Activated CD8-positive, alpha-beta T cell treated with anti-CD3 and anti-CD28 coated beads for 36 hours (primary cell): ENCODE measurements around the gene SKI. TPM values are rescaled to one million over a fixed set of nuclear protein-coding genes. Genes with fewer than 3 reads are reported as not detected.

Experiments
- ATAC-seq: fragments of 200-7000 bp; cut with Tn5 transposase; one replicate; pipeline ENCODE4 v1.10.0; 2021; ENCODE audit warnings: mild to moderate bottlenecking, moderate library complexity
- CTCF ChIA-PET: fragments of 350-600 bp; sonication (Branson Sonifier 250); formaldehyde crosslinking; loops from one replicate; lab custom pipeline; 2021; ENCODE audit warnings: antibody characterized with exemption; lab: Charles Lee
- POLR2A ChIA-PET: fragments of 350-600 bp; sonication (Branson Sonifier 250); formaldehyde crosslinking; loops from one replicate; lab custom pipeline; 2021; ENCODE audit warnings: antibody characterized with exemption; lab: Charles Lee
- DNase-seq: peaks from one replicate; pipeline ENCODE4 v3.0.0-alpha.2; 2020
- H3K27ac Mint-ChIP-seq: one replicate; pipeline ENCODE4 v1.8.0; 2021; ENCODE audit warnings: mild to moderate bottlenecking, mixed read lengths
- H3K27me3 Mint-ChIP-seq: one replicate; pipeline ENCODE4 v1.8.0; 2021; ENCODE audit warnings: mixed read lengths
- H3K36me3 Mint-ChIP-seq: one replicate; pipeline ENCODE4 v1.8.0; 2021; ENCODE audit warnings: low read depth, mixed read lengths
- H3K4me1 Mint-ChIP-seq: one replicate; pipeline ENCODE4 v1.8.0; 2021; ENCODE audit warnings: low read depth, mixed read lengths
- H3K4me3 Mint-ChIP-seq: one replicate; pipeline ENCODE4 v1.8.0; 2021; ENCODE audit warnings: mild to moderate bottlenecking, moderate library complexity, mixed read lengths
- H3K9me3 Mint-ChIP-seq: one replicate; pipeline ENCODE4 v1.8.0; 2021; ENCODE audit warnings: mixed read lengths
- CTCF ChIP-seq: fragments of 200-600 bp; IDR thresholded peaks from one replicate; pipeline ENCODE4 v1.8.0; 2022; ENCODE audit warnings: antibody characterized with exemption, mild to moderate bottlenecking
- intact Hi-C: fragments of 100-400 bp; cut with micrococcal nuclease; formaldehyde crosslinking; loops from one replicate; pipeline ENCODE4 v1.10.0; 2022
- total RNA-seq, 2 experiments: library from RNA; stranded (reverse); gene quantifications; one replicate each; pipeline ENCODE4 v1.2.3, GENCODE V29; 2021

The SKI gene
- total RNA-seq, 2 experiments from 2014 or later, result 27.5 to 28.3 TPM

- Mint-ChIP-seq H3K36me3 (no peaks in the 10 kb centered on the region), H3K27me3 (no peaks in the 10 kb centered on the region), H3K4me1 (no peaks in the 10 kb centered on the region), H3K9me3 (no peaks in the 10 kb centered on the region), H3K27ac (no peak overlapping the region), H3K4me3 (no peak overlapping the region)
- no peak for ATAC-seq
- ChIA-PET CTCF (no interaction called here), POLR2A (no interaction called here)
- intact Hi-C loops, result no loop called here
- no peak for DNase-seq
- no peak for TF ChIP-seq CTCF
Observed at GRCh38 chr1:2337501-2337900, 109.4 kb downstream of the SKI start.

GRCh38 chr1:2339206-2340085, 111.3 kb downstream of the SKI start:
- no peaks in the 10 kb centered on the region for H3K27me3 Mint-ChIP-seq
- intact Hi-C loops, result no loop called here

GRCh38 chr1:2340086-2340917, 112.2 kb downstream of the SKI start:
- no peak for TF ChIP-seq CTCF
- POLR2A ChIA-PET, result no interaction called here
- DNase-seq (no peak), ATAC-seq (no peak)
- intact Hi-C loops, result no loop called here
- Mint-ChIP-seq H3K27ac (no peak overlapping the region), H3K9me3 (no peaks in the 10 kb centered on the region), H3K27me3 (no peaks in the 10 kb centered on the region), H3K36me3 (no peaks in the 10 kb centered on the region), H3K4me3 (no peak overlapping the region), H3K4me1 (no peaks in the 10 kb centered on the region)
- CTCF ChIA-PET, result no interaction called here

More at GRCh38 chr1:2339206-2340085, 111.3 kb downstream of the SKI start:
- no peaks in the 10 kb centered on the region for H3K9me3 Mint-ChIP-seq
- H3K4me1 Mint-ChIP-seq, result no peaks in the 10 kb centered on the region
- DNase-seq (no peak), ATAC-seq (no peak)
- ChIA-PET CTCF (no interaction called here), POLR2A (no interaction called here)
- H3K36me3 Mint-ChIP-seq, result no peaks in the 10 kb centered on the region
- no peak for TF ChIP-seq CTCF
- H3K27ac Mint-ChIP-seq, result no peak overlapping the region
- H3K4me3 Mint-ChIP-seq, result no peak overlapping the region

GRCh38 chr1:2340918-2341254, 112.8 kb downstream of the SKI start:
- Mint-ChIP-seq H3K4me3 (no peak overlapping the region), H3K27ac (no peak overlapping the region), H3K4me1 (no peaks in the 10 kb centered on the region), H3K27me3 (no peaks in the 10 kb centered on the region), H3K36me3 (no peaks in the 10 kb centered on the region), H3K9me3 (no peaks in the 10 kb centered on the region)
- DNase-seq (no peak), ATAC-seq (no peak)
- intact Hi-C loops, result no loop called here
- TF ChIP-seq CTCF, result no peak
- ChIA-PET CTCF (no interaction called here), POLR2A (no interaction called here)
